ENCODE results near the gene HERPUD1.

HERPUD1 gene

GRCh38 chr16:56941092-56941491 is 9.2 kb downstream of the HERPUD1 start:
- Histone ChIP-seq H3K27ac (ENCODE audit: low read length) (no peak overlapping the region), H3K4me1 (ENCODE audit: insufficient read depth, low read length) (no peaks in the 10 kb centered on the region), H3K4me3 (ENCODE audit: low read length) (no peak overlapping the region), H3K36me3 (ENCODE audit: insufficient read depth, low read depth, low read length) (peaks cover 93% of the 10 kb centered on the region), H3K9ac (ENCODE audit: low read depth, low read length) (no peak overlapping the region), H3K27me3 (ENCODE audit: insufficient read depth, low read length) (no peaks in the 10 kb centered on the region), H3K9me3 (ENCODE audit: insufficient read depth, low read depth, low read length) (no peaks in the 10 kb centered on the region)

- no peak overlapping the region for H3K4me3 ChIP-seq (ENCODE audit: low read length)
- H3K4me1 ChIP-seq (ENCODE audit: insufficient read depth, low read length): no peaks in the 10 kb centered on the region
- peaks cover 85% of the 10 kb centered on the region for H3K36me3 ChIP-seq (ENCODE audit: insufficient read depth, low read depth, low read length)
- no peaks in the 10 kb centered on the region for H3K9me3 ChIP-seq (ENCODE audit: insufficient read depth, low read depth, low read length)
- no peaks in the 10 kb centered on the region for H3K27me3 ChIP-seq (ENCODE audit: insufficient read depth, low read length)
- no peak overlapping the region for H3K27ac ChIP-seq (ENCODE audit: low read length)
- H3K9ac ChIP-seq (ENCODE audit: low read depth, low read length): no peak overlapping the region
Observed at GRCh38 chr16:56941856-56942331, 10.0 kb downstream of the HERPUD1 start.

GRCh38 chr16:56943761-56944375 is 11.9 kb downstream of the HERPUD1 start:
- no peak overlapping the region for H3K9ac ChIP-seq (ENCODE audit: low read depth, low read length)
- peaks cover 66% of the 10 kb centered on the region for H3K36me3 ChIP-seq (ENCODE audit: insufficient read depth, low read depth, low read length)
- H3K27me3 ChIP-seq (ENCODE audit: insufficient read depth, low read length): no peaks in the 10 kb centered on the region
- no peaks in the 10 kb centered on the region for H3K9me3 ChIP-seq (ENCODE audit: insufficient read depth, low read depth, low read length)
- no peak overlapping the region for H3K4me3 ChIP-seq (ENCODE audit: low read length)
- H3K27ac ChIP-seq (ENCODE audit: low read length): no peak overlapping the region
- no peaks in the 10 kb centered on the region for H3K4me1 ChIP-seq (ENCODE audit: insufficient read depth, low read length)

GRCh38 chr16:56944954-56945839 is 13.3 kb downstream of the HERPUD1 start:
- Histone ChIP-seq H3K4me3 (ENCODE audit: low read length) (no peak overlapping the region), H3K4me1 (ENCODE audit: insufficient read depth, low read length) (no peaks in the 10 kb centered on the region), H3K9ac (ENCODE audit: low read depth, low read length) (no peak overlapping the region), H3K9me3 (ENCODE audit: insufficient read depth, low read depth, low read length) (no peaks in the 10 kb centered on the region), H3K27ac (ENCODE audit: low read length) (no peak overlapping the region), H3K27me3 (ENCODE audit: insufficient read depth, low read length) (no peaks in the 10 kb centered on the region), H3K36me3 (ENCODE audit: insufficient read depth, low read depth, low read length) (peaks cover 53% of the 10 kb centered on the region)

- no peak overlapping the region for H3K9ac ChIP-seq (ENCODE audit: low read depth, low read length)
- H3K36me3 ChIP-seq (ENCODE audit: insufficient read depth, low read depth, low read length): peaks cover 46% of the 10 kb centered on the region
- no peaks in the 10 kb centered on the region for H3K27me3 ChIP-seq (ENCODE audit: insufficient read depth, low read length)
- no peaks in the 10 kb centered on the region for H3K4me1 ChIP-seq (ENCODE audit: insufficient read depth, low read length)
- H3K27ac ChIP-seq (ENCODE audit: low read length): no peak overlapping the region
- no peaks in the 10 kb centered on the region for H3K9me3 ChIP-seq (ENCODE audit: insufficient read depth, low read depth, low read length)
- no peak overlapping the region for H3K4me3 ChIP-seq (ENCODE audit: low read length)
Observed at GRCh38 chr16:56945847-56946527, 14.0 kb downstream of the HERPUD1 start.

GRCh38 chr16:56946767-56947603 is 15.0 kb downstream of the HERPUD1 start:
- Histone ChIP-seq H3K4me3 (ENCODE audit: low read length) (no peak overlapping the region), H3K27ac (ENCODE audit: low read length) (no peak overlapping the region), H3K36me3 (ENCODE audit: insufficient read depth, low read depth, low read length) (peaks cover 36% of the 10 kb centered on the region), H3K9ac (ENCODE audit: low read depth, low read length) (no peak overlapping the region), H3K9me3 (ENCODE audit: insufficient read depth, low read depth, low read length) (no peaks in the 10 kb centered on the region), H3K27me3 (ENCODE audit: insufficient read depth, low read length) (no peaks in the 10 kb centered on the region), H3K4me1 (ENCODE audit: insufficient read depth, low read length) (no peaks in the 10 kb centered on the region)

GRCh38 chr16:56947604-56947995 is 15.7 kb downstream of the HERPUD1 start:
- no peak overlapping the region for H3K27ac ChIP-seq (ENCODE audit: low read length)
- H3K9ac ChIP-seq (ENCODE audit: low read depth, low read length): no peak overlapping the region
- no peaks in the 10 kb centered on the region for H3K27me3 ChIP-seq (ENCODE audit: insufficient read depth, low read length)

GRCh38 chr16:56948234-56948633 is 16.3 kb downstream of the HERPUD1 start:
- Histone ChIP-seq H3K4me1 (ENCODE audit: insufficient read depth, low read length) (no peaks in the 10 kb centered on the region), H3K36me3 (ENCODE audit: insufficient read depth, low read depth, low read length) (peaks cover 23% of the 10 kb centered on the region), H3K9me3 (ENCODE audit: insufficient read depth, low read depth, low read length) (no peaks in the 10 kb centered on the region), H3K27ac (ENCODE audit: low read length) (no peak overlapping the region), H3K9ac (ENCODE audit: low read depth, low read length) (no peak overlapping the region), H3K4me3 (ENCODE audit: low read length) (no peak overlapping the region), H3K27me3 (ENCODE audit: insufficient read depth, low read length) (no peaks in the 10 kb centered on the region)

More at GRCh38 chr16:56947604-56947995, 15.7 kb downstream of the HERPUD1 start:
- H3K4me1 ChIP-seq (ENCODE audit: insufficient read depth, low read length): no peaks in the 10 kb centered on the region
- H3K9me3 ChIP-seq (ENCODE audit: insufficient read depth, low read depth, low read length): no peaks in the 10 kb centered on the region
- peaks cover 30% of the 10 kb centered on the region for H3K36me3 ChIP-seq (ENCODE audit: insufficient read depth, low read depth, low read length)
- no peak overlapping the region for H3K4me3 ChIP-seq (ENCODE audit: low read length)

- Histone ChIP-seq H3K4me1 (ENCODE audit: insufficient read depth, low read length) (no peaks in the 10 kb centered on the region), H3K36me3 (ENCODE audit: insufficient read depth, low read depth, low read length) (peaks cover 5% of the 10 kb centered on the region), H3K27ac (ENCODE audit: low read length) (no peak overlapping the region), H3K9ac (ENCODE audit: low read depth, low read length) (no peak overlapping the region), H3K27me3 (ENCODE audit: insufficient read depth, low read length) (no peaks in the 10 kb centered on the region), H3K4me3 (ENCODE audit: low read length) (no peak overlapping the region), H3K9me3 (ENCODE audit: insufficient read depth, low read depth, low read length) (no peaks in the 10 kb centered on the region)
Observed at GRCh38 chr16:56950051-56950450, 18.1 kb downstream of the HERPUD1 start.

GRCh38 chr16:56950455-56950854 is 18.5 kb downstream of the HERPUD1 start:
- H3K4me1 ChIP-seq (ENCODE audit: insufficient read depth, low read length): no peaks in the 10 kb centered on the region
- H3K9me3 ChIP-seq (ENCODE audit: insufficient read depth, low read depth, low read length): no peaks in the 10 kb centered on the region
- H3K27me3 ChIP-seq (ENCODE audit: insufficient read depth, low read length): no peaks in the 10 kb centered on the region
- no peak overlapping the region for H3K9ac ChIP-seq (ENCODE audit: low read depth, low read length)
- H3K36me3 ChIP-seq (ENCODE audit: insufficient read depth, low read depth, low read length): peaks cover 1% of the 10 kb centered on the region
- no peak overlapping the region for H3K4me3 ChIP-seq (ENCODE audit: low read length)
- no peak overlapping the region for H3K27ac ChIP-seq (ENCODE audit: low read length)

All from iPS-20b (cell line).